ENCODE measurements around the gene TCF15.

Gene TCF15

GRCh38 chr20:576156-576555, 34.0 kb downstream of the TCF15 start:
- Histone ChIP-seq H3K36me3 (replicated peaks) (no peaks in the 10 kb centered on the region), H3K27ac (no peak overlapping the region), H3K4me3 (ENCODE audit: low read depth, low read length) (no peak overlapping the region), H3K27me3 (replicated peaks) (no peaks in the 10 kb centered on the region)
- TF ChIP-seq, protein P1, sequence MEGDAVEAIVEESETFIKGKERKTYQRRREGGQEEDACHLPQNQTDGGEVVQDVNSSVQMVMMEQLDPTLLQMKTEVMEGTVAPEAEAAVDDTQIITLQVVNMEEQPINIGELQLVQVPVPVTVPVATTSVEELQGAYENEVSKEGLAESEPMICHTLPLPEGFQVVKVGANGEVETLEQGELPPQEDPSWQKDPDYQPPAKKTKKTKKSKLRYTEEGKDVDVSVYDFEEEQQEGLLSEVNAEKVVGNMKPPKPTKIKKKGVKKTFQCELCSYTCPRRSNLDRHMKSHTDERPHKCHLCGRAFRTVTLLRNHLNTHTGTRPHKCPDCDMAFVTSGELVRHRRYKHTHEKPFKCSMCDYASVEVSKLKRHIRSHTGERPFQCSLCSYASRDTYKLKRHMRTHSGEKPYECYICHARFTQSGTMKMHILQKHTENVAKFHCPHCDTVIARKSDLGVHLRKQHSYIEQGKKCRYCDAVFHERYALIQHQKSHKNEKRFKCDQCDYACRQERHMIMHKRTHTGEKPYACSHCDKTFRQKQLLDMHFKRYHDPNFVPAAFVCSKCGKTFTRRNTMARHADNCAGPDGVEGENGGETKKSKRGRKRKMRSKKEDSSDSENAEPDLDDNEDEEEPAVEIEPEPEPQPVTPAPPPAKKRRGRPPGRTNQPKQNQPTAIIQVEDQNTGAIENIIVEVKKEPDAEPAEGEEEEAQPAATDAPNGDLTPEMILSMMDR (IDR thresholded peaks at IDR 0.05; ENCODE audit: low read depth, low read length, missing control alignments), result no peak
- no peak for DNase-seq
- in situ Hi-C loops (cut with HindIII; ENCODE audit: low pct_ligation_motif_present, low sequenced_read_pairs), result no loop called here

DNA sequence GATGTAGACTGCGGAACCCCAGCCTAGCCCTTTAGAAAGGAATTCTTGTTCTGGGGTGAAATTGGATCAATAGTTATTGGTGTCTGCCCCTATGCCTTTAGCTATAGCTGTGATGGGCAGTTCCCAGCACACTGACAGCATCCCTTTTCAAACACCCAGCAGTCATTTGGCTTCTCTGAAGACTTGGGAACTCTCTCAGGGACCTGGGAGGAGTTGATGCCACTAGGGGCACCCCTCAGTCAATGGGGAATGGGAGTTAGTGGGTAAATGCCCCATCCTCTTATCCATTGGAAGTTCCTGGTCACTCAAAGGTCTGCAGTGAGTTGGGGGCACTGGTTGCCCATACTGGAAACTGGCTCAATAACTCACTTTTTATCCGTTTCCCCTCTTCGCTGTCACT, 34.9 kb downstream of the TCF15 start:
- no peak overlapping the region for H3K4me3 ChIP-seq (ENCODE audit: low read depth, low read length)
- H3K27me3 ChIP-seq (replicated peaks), result no peaks in the 10 kb centered on the region
- no peak overlapping the region for H3K27ac ChIP-seq
- in situ Hi-C loops (cut with HindIII; ENCODE audit: low pct_ligation_motif_present, low sequenced_read_pairs), result no loop called here
- H3K36me3 ChIP-seq (replicated peaks), result no peaks in the 10 kb centered on the region
- TF ChIP-seq, protein P1 (IDR thresholded peaks at IDR 0.05; ENCODE audit: low read depth, low read length, missing control alignments), result no peak
- DNase-seq, result no peak

DNA sequence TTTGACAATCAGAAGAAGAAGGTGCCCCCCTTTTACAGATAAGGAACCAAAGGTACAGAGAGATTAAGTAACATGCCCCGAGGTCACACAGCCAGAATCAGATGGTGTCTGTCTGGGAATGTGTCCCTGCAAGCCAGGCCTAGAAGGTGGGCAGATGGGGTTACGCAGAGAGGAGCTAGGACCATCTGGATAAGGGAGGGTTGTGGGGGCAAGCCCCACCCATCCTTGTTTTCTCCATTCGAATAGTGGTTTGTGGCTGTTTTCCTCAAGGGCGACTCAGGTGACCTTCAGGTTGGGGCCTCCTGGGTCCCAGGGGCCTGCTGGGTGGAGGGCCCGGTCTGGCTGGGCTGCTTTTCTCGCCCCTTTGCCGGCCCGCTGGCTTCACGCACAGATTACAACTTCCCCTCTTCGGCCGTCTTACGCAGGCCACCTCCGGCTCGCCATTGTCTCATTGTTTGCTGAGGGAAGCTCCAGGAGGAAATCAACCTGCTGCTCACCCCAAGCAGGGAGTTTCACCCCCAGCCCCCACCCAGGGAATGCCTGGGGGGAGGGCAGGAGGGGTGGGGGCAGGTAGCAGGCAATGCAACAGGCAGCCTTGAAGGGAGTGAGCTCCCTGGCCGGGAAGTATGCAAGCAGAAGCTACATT, 35.7 kb downstream of the TCF15 start:
- no peaks in the 10 kb centered on the region for H3K27me3 ChIP-seq (replicated peaks)
- in situ Hi-C loops (cut with HindIII; ENCODE audit: low pct_ligation_motif_present, low sequenced_read_pairs), result no loop called here
- no peak overlapping the region for H3K27ac ChIP-seq
- DNase-seq, result no peak
- no peak overlapping the region for H3K4me3 ChIP-seq (ENCODE audit: low read depth, low read length)
- no peaks in the 10 kb centered on the region for H3K36me3 ChIP-seq (replicated peaks)
- TF ChIP-seq, protein P1 (IDR thresholded peaks at IDR 0.05; ENCODE audit: low read depth, low read length, missing control alignments), result no peak

DNA sequence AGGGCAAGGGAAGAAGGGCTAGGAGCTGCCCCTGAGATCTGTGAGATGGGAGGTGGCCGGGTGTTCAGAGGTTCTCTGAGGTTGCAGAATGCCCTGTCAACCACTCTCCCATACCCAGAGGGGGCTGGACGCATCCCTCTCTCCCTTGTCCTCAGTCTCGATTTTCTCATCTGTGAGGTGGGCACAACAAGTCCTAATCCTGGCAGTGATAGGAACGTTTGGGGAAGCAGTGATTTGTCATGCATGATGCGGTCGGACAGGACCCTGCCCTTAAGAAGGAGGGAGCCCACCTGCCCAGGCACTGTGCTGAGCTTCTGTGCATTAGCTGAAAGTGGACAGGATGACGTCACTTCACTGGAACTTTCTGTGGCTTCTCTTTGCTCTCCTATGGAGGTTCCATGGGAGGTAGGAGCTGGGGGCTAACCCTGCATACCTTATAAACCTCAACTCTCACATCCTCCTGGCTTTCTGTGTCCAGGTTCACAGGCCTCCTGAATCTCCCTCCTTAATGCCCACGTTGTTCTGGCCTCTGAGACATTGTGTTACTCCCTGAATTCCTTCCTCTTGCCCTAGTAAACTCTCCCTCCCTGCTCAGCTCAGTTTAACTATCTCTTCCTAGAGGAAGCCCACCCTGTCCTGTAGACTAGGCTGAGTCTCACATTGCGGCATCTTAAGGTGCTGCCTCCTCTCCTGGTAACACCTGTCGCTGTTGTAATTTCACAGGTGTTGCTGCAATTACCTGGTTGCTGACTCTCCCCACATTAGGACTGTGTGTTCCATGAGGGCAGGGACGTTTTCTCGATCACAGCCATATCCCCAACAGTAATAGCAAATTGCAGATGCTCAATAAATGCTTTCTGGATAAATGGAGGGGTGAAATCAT, 36.5 kb downstream of the TCF15 start:
- TF ChIP-seq, protein P1 (IDR thresholded peaks at IDR 0.05; ENCODE audit: low read depth, low read length, missing control alignments), result no peak
- in situ Hi-C loops (cut with HindIII; ENCODE audit: low pct_ligation_motif_present, low sequenced_read_pairs), result no loop called here
- Histone ChIP-seq H3K4me3 (ENCODE audit: low read depth, low read length) (no peak overlapping the region), H3K27me3 (replicated peaks) (no peaks in the 10 kb centered on the region), H3K27ac (no peak overlapping the region), H3K36me3 (replicated peaks) (no peaks in the 10 kb centered on the region)
- DNase-seq, result no peak

DNA sequence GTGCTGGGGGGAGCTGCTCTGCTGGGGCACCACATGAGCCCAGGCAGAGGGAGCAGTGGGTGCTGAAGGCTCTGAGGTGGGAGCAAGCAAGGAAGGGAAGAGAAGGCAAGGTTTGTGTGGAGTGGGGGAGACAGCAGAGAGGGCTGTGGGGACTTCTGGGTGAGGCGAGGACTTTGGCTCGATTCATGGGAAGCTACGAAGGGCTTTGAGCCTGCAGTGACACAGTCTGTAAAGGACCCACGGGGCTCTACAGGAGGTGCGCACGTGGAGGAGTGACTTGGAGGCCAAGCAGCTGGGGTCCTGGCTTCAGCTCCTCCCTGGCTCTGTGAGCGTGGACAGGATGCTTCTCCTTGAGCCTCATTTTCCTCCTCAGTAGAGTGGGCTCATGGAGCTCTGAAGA, 37.4 kb downstream of the TCF15 start:
- no peaks in the 10 kb centered on the region for H3K27me3 ChIP-seq (replicated peaks)
- in situ Hi-C loops (cut with HindIII; ENCODE audit: low pct_ligation_motif_present, low sequenced_read_pairs), result no loop called here

More for the DNA sequence above, 37.4 kb downstream of the TCF15 start:
- Histone ChIP-seq H3K4me3 (ENCODE audit: low read depth, low read length) (no peak overlapping the region), H3K27ac (no peak overlapping the region), H3K36me3 (replicated peaks) (no peaks in the 10 kb centered on the region)
- TF ChIP-seq, protein P1 (IDR thresholded peaks at IDR 0.05; ENCODE audit: low read depth, low read length, missing control alignments), result no peak
- DNase-seq, result no peak

Measured in brain microvascular endothelial cell (primary cell).